ENCODE data around the gene SH2D3C. TPM values are rescaled to one million over a fixed set of nuclear protein-coding genes. Genes with fewer than 3 reads are reported as not detected.
A peak's percentile ranks its signal among the peaks of the same experiment; 100 is the strongest.
"Not testable (repeated sequence)": the region's sequence is repeated elsewhere in the genome, so short reads cannot be mapped to it uniquely, and the experiment has no call there.

The SH2D3C gene
- polyA plus RNA-seq, 4 donors: 0.67 to 12.6 (median 4.4) TPM

DNA sequence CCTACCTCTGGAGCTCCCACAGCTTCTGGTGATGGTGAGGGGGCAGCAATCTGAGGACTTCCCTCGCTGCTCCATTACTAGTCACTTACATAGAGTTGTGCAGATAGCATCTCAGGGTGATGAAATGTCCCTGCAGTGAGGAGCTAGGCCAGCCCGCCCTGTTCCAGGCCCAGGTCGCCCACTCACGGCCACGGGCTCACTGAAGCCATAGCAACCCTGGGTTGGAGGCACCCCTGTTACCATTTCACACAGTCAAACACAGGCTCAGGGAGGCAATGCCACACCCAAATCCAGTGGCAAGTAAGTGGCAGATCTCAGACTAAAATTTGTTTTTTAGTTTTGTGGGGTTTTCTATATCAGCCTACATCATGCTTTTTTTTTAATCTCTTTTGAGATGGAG, 19.6 kb downstream of the SH2D3C start:
- Histone ChIP-seq H3K27ac (ENCODE audit: low read depth in 1 of 3, low read length in 2 of 3) (no peak overlapping the region), H3K27me3 (ENCODE audit: control insufficient read depth in 3 of 3, insufficient read depth in 3 of 3, low read length in 3 of 3) (peaks cover 0 to 45% (median 7%) of the 10 kb centered on the region in 3 donors), H3K4me3 (ENCODE audit: low read depth in 1 of 3, low read length in 3 of 3) (no peak overlapping the region), H3K9me3 (ENCODE audit: control insufficient read depth in 2 of 2, insufficient read depth in 1 of 2, low read depth in 1 of 2, low read length in 1 of 2) (no peaks in the 10 kb centered on the region), H3K4me1 (ENCODE audit: control insufficient read depth in 3 of 3, insufficient read depth in 2 of 3, low read depth in 1 of 3, low read length in 2 of 3) (no peaks in the 10 kb centered on the region), H3K36me3 (ENCODE audit: control insufficient read depth in 3 of 3, insufficient read depth in 2 of 3, low read depth in 1 of 3, low read length in 3 of 3) (peaks cover 0 to 2% (median 0%) of the 10 kb centered on the region in 3 donors)
- no peak for FAIRE-seq
- DNase-seq: no peak
- 74 to 90% (median 85%) methylated on average over 5 of the region's 5 CpGs for WGBS, 3 donors

- FAIRE-seq; H3K4me3 ChIP-seq (ENCODE audit: low read depth in 1 of 3, low read length in 3 of 3); H3K36me3 ChIP-seq (ENCODE audit: control insufficient read depth in 3 of 3, insufficient read depth in 2 of 3, low read depth in 1 of 3, low read length in 3 of 3); DNase-seq; H3K27ac ChIP-seq (ENCODE audit: low read depth in 1 of 3, low read length in 2 of 3); H3K4me1 ChIP-seq (ENCODE audit: control insufficient read depth in 3 of 3, insufficient read depth in 2 of 3, low read depth in 1 of 3, low read length in 2 of 3); H3K9me3 ChIP-seq (ENCODE audit: control insufficient read depth in 2 of 2, insufficient read depth in 1 of 2, low read depth in 1 of 2, low read length in 1 of 2): not testable (repeated sequence)
- H3K27me3 ChIP-seq (ENCODE audit: control insufficient read depth in 3 of 3, insufficient read depth in 3 of 3, low read length in 3 of 3): peaks cover 0 to 46% (median 8%) of the 10 kb centered on the region in 3 donors
- WGBS, 3 donors: 84 to 85% (median 84%) methylated on average over 11 of the region's 11 CpGs
Measured at GRCh38 chr9:127756776-127757175, 21.7 kb downstream of the SH2D3C start.

- no peak overlapping the region for H3K27ac ChIP-seq (ENCODE audit: low read depth in 1 of 3, low read length in 2 of 3)
- H3K4me3 ChIP-seq (ENCODE audit: low read depth in 1 of 3, low read length in 3 of 3): no peak overlapping the region
- H3K27me3 ChIP-seq (ENCODE audit: control insufficient read depth in 3 of 3, insufficient read depth in 3 of 3, low read length in 3 of 3): peaks cover 0 to 46% (median 8%) of the 10 kb centered on the region in 3 donors
- no peaks in the 10 kb centered on the region for H3K9me3 ChIP-seq (ENCODE audit: control insufficient read depth in 2 of 2, insufficient read depth in 1 of 2, low read depth in 1 of 2, low read length in 1 of 2)
- H3K36me3 ChIP-seq (ENCODE audit: control insufficient read depth in 3 of 3, insufficient read depth in 2 of 3, low read depth in 1 of 3, low read length in 3 of 3): no peaks in the 10 kb centered on the region
- H3K4me1 ChIP-seq (ENCODE audit: control insufficient read depth in 3 of 3, insufficient read depth in 2 of 3, low read depth in 1 of 3, low read length in 2 of 3): no peaks in the 10 kb centered on the region
- FAIRE-seq: no peak
- DNase-seq: no peak
- 73 to 87% (median 75%) methylated on average over 3 of the region's 3 CpGs for whole genome bisulfite sequencing, 3 donors
Measured at GRCh38 chr9:127756233-127756632, 22.2 kb downstream of the SH2D3C start.

GRCh38 chr9:127755061-127756060, 23.1 kb downstream of the SH2D3C start:
- H3K27me3 ChIP-seq (ENCODE audit: control insufficient read depth in 3 of 3, insufficient read depth in 3 of 3, low read length in 3 of 3): peaks cover 0 to 43% (median 8%) of the 10 kb centered on the region in 3 donors
- WGBS, 3 donors: 23 to 53% (median 35%) methylated on average over 28 to 61 of the region's 61 CpGs
- no peaks in the 10 kb centered on the region for H3K4me1 ChIP-seq (ENCODE audit: control insufficient read depth in 3 of 3, insufficient read depth in 2 of 3, low read depth in 1 of 3, low read length in 2 of 3)
- no peak for FAIRE-seq
- no peak for DNase-seq
- H3K27ac ChIP-seq (ENCODE audit: low read depth in 1 of 3, low read length in 2 of 3): no peak overlapping the region
- no peaks in the 10 kb centered on the region for H3K9me3 ChIP-seq (ENCODE audit: control insufficient read depth in 2 of 2, insufficient read depth in 1 of 2, low read depth in 1 of 2, low read length in 1 of 2)
- no peaks in the 10 kb centered on the region for H3K36me3 ChIP-seq (ENCODE audit: control insufficient read depth in 3 of 3, insufficient read depth in 2 of 3, low read depth in 1 of 3, low read length in 3 of 3)
- no peak overlapping the region for H3K4me3 ChIP-seq (ENCODE audit: low read depth in 1 of 3, low read length in 3 of 3)

DNA sequence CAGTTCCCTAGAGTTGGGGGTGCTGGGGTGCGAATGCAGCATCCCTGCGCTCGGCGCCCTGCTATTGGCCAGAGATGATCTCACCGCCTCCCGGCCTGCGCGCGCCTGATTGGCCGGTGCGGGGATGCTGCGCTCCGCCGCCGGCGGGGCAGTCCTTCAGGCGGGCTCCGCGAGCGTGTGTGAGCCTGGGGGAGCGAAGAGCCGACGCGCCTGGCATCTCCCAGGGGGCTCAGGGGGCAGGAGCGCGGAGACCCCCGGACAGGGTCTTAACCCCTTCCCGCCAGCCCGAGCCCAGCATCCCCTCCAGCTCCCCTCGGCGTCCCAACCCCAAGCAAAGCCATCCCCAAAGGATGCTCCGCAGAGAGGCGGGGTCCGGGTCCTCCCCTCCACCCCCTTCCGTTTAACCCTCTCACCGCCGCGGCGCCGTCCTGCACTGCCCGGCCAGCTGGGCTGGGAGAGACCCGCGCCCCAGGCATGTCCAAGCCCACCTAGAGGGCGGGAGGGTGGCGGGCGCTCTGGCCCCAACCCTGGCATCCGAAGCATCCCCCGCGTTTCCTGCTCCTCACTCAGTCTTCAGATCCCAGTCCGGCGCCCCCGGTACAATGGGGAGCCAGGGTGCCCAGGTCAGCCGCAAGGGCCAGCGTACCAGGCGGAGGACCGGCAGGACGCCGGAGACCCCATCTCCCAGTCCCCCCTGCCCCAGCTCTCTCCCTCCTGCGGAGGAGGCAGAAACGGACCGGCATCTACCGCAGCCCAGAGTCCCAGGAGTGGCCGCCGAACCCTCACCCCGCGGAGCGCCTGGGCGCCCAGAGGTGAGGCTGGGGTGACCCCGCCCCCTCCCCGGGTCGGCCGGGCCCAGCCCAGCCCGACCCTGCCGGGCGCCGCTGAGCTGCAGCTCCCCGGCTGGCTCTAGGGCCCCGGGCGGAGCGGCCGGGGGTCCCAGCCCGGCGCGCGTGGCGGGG, 24.1 kb downstream of the SH2D3C start:
- peaks cover 0 to 4% (median 0%) of the 10 kb centered on the region in 3 donors for H3K36me3 ChIP-seq (ENCODE audit: control insufficient read depth in 3 of 3, insufficient read depth in 2 of 3, low read depth in 1 of 3, low read length in 3 of 3)
- DNase-seq (no peak), FAIRE-seq (no peak)
- peak overlapping the region in 1 of 3 donors; percentile 1 for H3K27ac ChIP-seq (ENCODE audit: low read depth in 1 of 3, low read length in 2 of 3)
- H3K9me3 ChIP-seq (ENCODE audit: control insufficient read depth in 2 of 2, insufficient read depth in 1 of 2, low read depth in 1 of 2, low read length in 1 of 2): no peaks in the 10 kb centered on the region
- no peaks in the 10 kb centered on the region for H3K4me1 ChIP-seq (ENCODE audit: control insufficient read depth in 3 of 3, insufficient read depth in 2 of 3, low read depth in 1 of 3, low read length in 2 of 3)
- peak overlapping the region in 1 of 3 donors; percentile 28 for H3K4me3 ChIP-seq (ENCODE audit: low read depth in 1 of 3, low read length in 3 of 3)
- WGBS, 3 donors: 11 to 38% (median 35%) methylated on average over 68 to 86 of the region's 86 CpGs
- peaks cover 0 to 47% (median 8%) of the 10 kb centered on the region in 3 donors for H3K27me3 ChIP-seq (ENCODE audit: control insufficient read depth in 3 of 3, insufficient read depth in 3 of 3, low read length in 3 of 3)

- FAIRE-seq (no peak), DNase-seq (no peak)
- H3K4me3 ChIP-seq (ENCODE audit: low read depth in 1 of 3, low read length in 3 of 3): no peak overlapping the region
- no peaks in the 10 kb centered on the region for H3K9me3 ChIP-seq (ENCODE audit: control insufficient read depth in 2 of 2, insufficient read depth in 1 of 2, low read depth in 1 of 2, low read length in 1 of 2)
- H3K27me3 ChIP-seq (ENCODE audit: control insufficient read depth in 3 of 3, insufficient read depth in 3 of 3, low read length in 3 of 3): peaks cover 0 to 47% (median 8%) of the 10 kb centered on the region in 3 donors
- H3K36me3 ChIP-seq (ENCODE audit: control insufficient read depth in 3 of 3, insufficient read depth in 2 of 3, low read depth in 1 of 3, low read length in 3 of 3): peaks cover 0 to 7% (median 0%) of the 10 kb centered on the region in 3 donors
- no peaks in the 10 kb centered on the region for H3K4me1 ChIP-seq (ENCODE audit: control insufficient read depth in 3 of 3, insufficient read depth in 2 of 3, low read depth in 1 of 3, low read length in 2 of 3)
- WGBS, 3 donors: 48 to 69% (median 51%) methylated on average over 8 of the region's 8 CpGs
- H3K27ac ChIP-seq (ENCODE audit: low read depth in 1 of 3, low read length in 2 of 3): no peak overlapping the region
Measured at GRCh38 chr9:127753622-127754021, 24.8 kb downstream of the SH2D3C start.

GRCh38 chr9:127753148-127753547, 25.3 kb downstream of the SH2D3C start:
- Histone ChIP-seq H3K27me3 (ENCODE audit: control insufficient read depth in 3 of 3, insufficient read depth in 3 of 3, low read length in 3 of 3) (peaks cover 0 to 50% (median 8%) of the 10 kb centered on the region in 3 donors), H3K4me1 (ENCODE audit: control insufficient read depth in 3 of 3, insufficient read depth in 2 of 3, low read depth in 1 of 3, low read length in 2 of 3) (no peaks in the 10 kb centered on the region), H3K27ac (ENCODE audit: low read depth in 1 of 3, low read length in 2 of 3) (no peak overlapping the region), H3K4me3 (ENCODE audit: low read depth in 1 of 3, low read length in 3 of 3) (no peak overlapping the region), H3K36me3 (ENCODE audit: control insufficient read depth in 3 of 3, insufficient read depth in 2 of 3, low read depth in 1 of 3, low read length in 3 of 3) (peaks cover 0 to 7% (median 0%) of the 10 kb centered on the region in 3 donors), H3K9me3 (ENCODE audit: control insufficient read depth in 2 of 2, insufficient read depth in 1 of 2, low read depth in 1 of 2, low read length in 1 of 2) (no peaks in the 10 kb centered on the region)
- FAIRE-seq (no peak), DNase-seq (no peak)
- WGBS, 3 donors: 54 to 68% (median 63%) methylated on average over 8 of the region's 8 CpGs
